Fibroblast of villous mesenchyme (primary cell): ENCODE measurements around the gene BRF1. TPM values are rescaled to one million over a fixed set of nuclear protein-coding genes. Genes with fewer than 3 reads are reported as not detected.

Experiments
- DNase-seq: peaks from one replicate; pipeline ENCODE4 v3.0.0-alpha.2; 2010; ENCODE audit warnings: low read depth
- H3K4me3 ChIP-seq: 2 replicates; pipeline ENCODE4 v1.5.1; 2011; ENCODE audit warnings: low read depth, mild to moderate bottlenecking, low read length
- CTCF ChIP-seq: IDR thresholded peaks from 2 replicates; pipeline ENCODE4 v1.5.1; 2012; ENCODE audit warnings: low read depth, mild to moderate bottlenecking, low read length; ENCODE audit not compliant: insufficient read depth
- total RNA-seq: library from RNA; depleted of rRNA; stranded (reverse); fragments of >200 nt; gene quantifications from 2 replicates; pipeline ENCODE4 v1.2.3, GENCODE V29; 2012

Gene BRF1
- total RNA-seq, 1 donor, result 32.8 TPM

DNA sequence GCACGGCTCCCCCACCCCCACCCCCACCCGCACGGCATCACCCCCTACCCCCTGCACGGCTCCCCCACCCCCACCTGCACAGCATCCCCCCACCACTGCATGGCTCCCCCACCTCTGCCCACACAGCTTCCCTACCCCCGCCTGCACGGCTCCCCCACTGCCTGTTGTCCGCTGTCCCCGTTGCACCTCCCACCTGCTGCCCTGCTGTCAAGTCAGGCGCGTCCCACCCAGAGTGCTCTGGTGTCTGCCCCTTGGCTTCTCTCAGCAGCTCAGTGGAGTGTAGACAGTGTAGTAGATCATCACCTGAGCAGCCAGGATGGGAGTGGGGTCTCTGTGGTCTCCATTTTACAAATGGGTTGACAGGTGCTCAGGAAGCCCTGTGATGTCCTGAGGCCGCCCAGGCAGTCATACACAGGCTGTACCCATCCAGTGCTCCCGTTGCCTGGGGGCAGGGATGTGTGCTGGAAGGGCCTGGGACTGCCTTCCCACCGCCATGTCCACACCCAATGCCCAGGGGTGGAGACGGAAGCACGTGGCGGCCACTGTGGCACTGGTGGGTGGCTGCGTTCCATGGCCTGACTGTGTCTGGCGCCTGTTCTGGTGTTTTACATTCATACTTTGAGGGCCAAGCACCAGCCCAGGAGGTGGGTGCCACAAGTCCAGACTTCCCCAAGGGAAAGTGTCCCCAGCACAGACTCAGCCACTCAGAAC is 46.2 kb upstream of the BRF1 start:
- DNase-seq, result no peak

GRCh38 chr14:105346200-105346533 is 45.4 kb upstream of the BRF1 start:
- no peak overlapping the region for H3K4me3 ChIP-seq
- TF ChIP-seq CTCF, result no peak
- no peak for DNase-seq

More for the DNA sequence above, 46.2 kb upstream of the BRF1 start:
- no peak for TF ChIP-seq CTCF
- no peak overlapping the region for H3K4me3 ChIP-seq

DNA sequence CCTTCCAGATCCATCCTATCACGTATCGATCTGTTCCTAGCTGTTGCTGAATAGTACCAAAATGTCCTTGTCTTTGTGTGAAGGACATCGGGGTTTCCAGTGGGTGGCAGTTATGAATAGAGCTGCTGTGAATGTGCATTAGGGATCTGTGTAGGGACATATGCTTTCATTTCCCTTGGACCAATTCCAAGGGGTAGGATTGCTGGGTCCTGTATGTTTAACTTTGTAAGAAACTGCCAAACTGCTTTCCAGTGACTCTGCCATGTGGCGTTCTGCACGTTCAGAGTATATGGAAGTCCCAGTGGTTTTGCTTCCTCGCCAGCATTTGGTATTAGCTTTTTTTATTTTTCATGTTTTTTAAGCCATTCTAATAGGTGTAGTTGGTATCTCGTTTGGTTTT is 42.4 kb upstream of the BRF1 start:
- H3K4me3 ChIP-seq, result no peak overlapping the region
- no peak for DNase-seq
- TF ChIP-seq CTCF, result no peak

- DNase-seq, result no peak
- H3K4me3 ChIP-seq, result no peak overlapping the region
- no peak for TF ChIP-seq CTCF
Measured at GRCh38 chr14:105340821-105341733, 40.3 kb upstream of the BRF1 start.

DNA sequence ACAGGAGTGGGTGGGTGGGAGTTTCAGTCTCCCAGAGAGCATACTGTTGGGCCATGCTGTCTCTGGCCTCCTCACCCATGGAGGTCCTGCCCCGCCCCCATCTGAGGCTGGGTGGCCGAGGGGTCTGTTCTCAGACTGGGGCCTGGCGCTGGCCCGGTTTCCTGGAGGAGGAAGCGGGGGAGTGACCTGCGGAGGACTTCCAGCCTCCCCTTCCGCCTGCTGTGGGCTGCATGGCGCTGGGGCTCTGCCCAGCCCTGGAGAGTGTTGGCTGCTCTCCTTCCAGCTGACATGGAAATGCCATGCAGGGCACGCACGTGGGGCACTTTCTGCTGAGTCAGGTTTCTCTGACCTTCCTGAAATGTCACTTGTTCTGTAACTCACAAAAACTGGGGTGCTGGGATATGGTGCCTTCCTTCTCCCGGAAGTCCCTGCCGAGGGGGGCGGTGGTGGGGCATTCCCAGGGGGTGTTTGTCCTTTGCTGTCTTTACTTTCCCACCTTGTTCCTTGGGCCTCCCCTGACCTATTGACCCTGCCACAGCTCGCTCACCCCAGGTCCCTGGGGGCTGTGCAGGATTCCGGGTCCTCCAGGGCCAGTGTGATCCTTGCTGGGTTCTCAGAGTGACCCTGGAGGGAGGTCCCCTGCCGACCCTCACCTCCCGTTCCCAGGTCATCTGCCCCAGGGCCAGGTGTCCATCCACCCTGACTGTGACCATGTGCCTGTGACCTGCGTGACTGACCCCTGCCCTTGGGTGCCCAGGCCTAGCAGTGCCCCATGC is 37.4 kb upstream of the BRF1 start:
- no peak overlapping the region for H3K4me3 ChIP-seq
- TF ChIP-seq CTCF, result no peak
- DNase-seq, result no peak

- TF ChIP-seq CTCF, result no peak
- no peak overlapping the region for H3K4me3 ChIP-seq
- DNase-seq, result no peak
Measured at GRCh38 chr14:105337433-105337832, 36.6 kb upstream of the BRF1 start.
